HL-60 (cell line): Measurements from ENCODE around the gene RASGRP2.
A peak's percentile ranks its signal among the peaks of the same experiment; 100 is the strongest.

ENCODE experiments used
- POLR2AphosphoS5 ChIP-seq: IDR thresholded peaks from 2 replicates; pipeline ENCODE4 v1.6.1; 2012; ENCODE audit warnings: low read depth
- TF ChIP-seq, protein P1 (sequence below): IDR thresholded peaks from one replicate; pipeline ENCODE4 v1.5.1; 2011; ENCODE audit warnings: low read length, control low read depth, inconsistent platforms; ENCODE audit not compliant: insufficient read depth
- TF ChIP-seq, protein P2 (sequence below): IDR thresholded peaks from 2 replicates; pipeline ENCODE4 v1.6.1; 2012; ENCODE audit warnings: low read depth; ENCODE audit not compliant: insufficient replicate concordance

DNA sequence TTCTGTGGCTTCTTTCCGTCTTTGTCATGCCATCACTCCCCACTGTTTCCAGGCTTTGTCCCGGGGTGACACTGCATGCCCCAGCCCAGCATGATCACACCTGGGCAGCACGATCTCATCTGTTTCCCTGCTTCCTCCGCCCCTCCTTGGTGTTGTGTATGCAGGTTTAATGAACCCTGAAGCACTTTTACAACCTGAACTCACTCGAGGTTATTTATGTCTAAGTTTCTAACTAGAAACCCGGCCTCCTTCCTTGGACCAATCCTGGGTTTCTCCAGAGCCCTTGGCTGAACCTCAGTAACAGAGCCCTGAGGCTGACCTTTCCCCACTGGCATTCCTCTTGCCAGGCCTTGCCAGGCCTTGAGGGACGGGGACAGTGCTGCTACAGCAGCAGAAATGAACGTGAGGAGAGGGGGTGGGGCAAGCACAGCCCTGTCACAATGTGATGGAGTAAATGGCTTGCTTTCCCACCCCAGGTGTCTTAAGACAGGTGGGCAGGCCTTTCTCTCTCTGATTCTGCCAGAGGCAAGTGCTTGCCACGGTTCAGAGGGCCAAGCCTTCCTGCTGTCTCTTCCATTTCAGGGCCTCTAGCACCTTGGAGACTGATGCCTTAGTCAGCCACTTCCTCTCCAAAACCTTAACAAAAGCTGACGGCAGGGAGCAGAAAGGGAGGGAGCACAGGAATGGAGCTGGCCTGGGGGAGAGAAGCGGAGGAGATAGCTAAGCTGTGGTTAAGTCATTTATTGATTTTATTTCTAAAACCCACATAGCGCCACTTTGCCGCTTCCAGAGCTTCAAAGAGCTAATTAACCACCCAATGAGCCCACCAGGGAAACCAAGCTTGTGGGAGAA is 19.0 kb upstream of the RASGRP2 start:
- TF ChIP-seq, protein P1, sequence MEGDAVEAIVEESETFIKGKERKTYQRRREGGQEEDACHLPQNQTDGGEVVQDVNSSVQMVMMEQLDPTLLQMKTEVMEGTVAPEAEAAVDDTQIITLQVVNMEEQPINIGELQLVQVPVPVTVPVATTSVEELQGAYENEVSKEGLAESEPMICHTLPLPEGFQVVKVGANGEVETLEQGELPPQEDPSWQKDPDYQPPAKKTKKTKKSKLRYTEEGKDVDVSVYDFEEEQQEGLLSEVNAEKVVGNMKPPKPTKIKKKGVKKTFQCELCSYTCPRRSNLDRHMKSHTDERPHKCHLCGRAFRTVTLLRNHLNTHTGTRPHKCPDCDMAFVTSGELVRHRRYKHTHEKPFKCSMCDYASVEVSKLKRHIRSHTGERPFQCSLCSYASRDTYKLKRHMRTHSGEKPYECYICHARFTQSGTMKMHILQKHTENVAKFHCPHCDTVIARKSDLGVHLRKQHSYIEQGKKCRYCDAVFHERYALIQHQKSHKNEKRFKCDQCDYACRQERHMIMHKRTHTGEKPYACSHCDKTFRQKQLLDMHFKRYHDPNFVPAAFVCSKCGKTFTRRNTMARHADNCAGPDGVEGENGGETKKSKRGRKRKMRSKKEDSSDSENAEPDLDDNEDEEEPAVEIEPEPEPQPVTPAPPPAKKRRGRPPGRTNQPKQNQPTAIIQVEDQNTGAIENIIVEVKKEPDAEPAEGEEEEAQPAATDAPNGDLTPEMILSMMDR, result no peak
- TF ChIP-seq POLR2AphosphoS5, result peak; percentile 62; the same call in 1 of the 2 replicates
- TF ChIP-seq, protein P2, sequence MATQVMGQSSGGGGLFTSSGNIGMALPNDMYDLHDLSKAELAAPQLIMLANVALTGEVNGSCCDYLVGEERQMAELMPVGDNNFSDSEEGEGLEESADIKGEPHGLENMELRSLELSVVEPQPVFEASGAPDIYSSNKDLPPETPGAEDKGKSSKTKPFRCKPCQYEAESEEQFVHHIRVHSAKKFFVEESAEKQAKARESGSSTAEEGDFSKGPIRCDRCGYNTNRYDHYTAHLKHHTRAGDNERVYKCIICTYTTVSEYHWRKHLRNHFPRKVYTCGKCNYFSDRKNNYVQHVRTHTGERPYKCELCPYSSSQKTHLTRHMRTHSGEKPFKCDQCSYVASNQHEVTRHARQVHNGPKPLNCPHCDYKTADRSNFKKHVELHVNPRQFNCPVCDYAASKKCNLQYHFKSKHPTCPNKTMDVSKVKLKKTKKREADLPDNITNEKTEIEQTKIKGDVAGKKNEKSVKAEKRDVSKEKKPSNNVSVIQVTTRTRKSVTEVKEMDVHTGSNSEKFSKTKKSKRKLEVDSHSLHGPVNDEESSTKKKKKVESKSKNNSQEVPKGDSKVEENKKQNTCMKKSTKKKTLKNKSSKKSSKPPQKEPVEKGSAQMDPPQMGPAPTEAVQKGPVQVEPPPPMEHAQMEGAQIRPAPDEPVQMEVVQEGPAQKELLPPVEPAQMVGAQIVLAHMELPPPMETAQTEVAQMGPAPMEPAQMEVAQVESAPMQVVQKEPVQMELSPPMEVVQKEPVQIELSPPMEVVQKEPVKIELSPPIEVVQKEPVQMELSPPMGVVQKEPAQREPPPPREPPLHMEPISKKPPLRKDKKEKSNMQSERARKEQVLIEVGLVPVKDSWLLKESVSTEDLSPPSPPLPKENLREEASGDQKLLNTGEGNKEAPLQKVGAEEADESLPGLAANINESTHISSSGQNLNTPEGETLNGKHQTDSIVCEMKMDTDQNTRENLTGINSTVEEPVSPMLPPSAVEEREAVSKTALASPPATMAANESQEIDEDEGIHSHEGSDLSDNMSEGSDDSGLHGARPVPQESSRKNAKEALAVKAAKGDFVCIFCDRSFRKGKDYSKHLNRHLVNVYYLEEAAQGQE, result no peak
